UCSD-AML1 (cell line): Measurements from ENCODE around the gene CEP128.

Experiments used
- DNase-seq: peaks from one replicate; lab custom pipeline; 2025; ENCODE audit not compliant: unreplicated experiment; lab: John Stamatoyannopoulos, UW

CEP128 gene

DNA sequence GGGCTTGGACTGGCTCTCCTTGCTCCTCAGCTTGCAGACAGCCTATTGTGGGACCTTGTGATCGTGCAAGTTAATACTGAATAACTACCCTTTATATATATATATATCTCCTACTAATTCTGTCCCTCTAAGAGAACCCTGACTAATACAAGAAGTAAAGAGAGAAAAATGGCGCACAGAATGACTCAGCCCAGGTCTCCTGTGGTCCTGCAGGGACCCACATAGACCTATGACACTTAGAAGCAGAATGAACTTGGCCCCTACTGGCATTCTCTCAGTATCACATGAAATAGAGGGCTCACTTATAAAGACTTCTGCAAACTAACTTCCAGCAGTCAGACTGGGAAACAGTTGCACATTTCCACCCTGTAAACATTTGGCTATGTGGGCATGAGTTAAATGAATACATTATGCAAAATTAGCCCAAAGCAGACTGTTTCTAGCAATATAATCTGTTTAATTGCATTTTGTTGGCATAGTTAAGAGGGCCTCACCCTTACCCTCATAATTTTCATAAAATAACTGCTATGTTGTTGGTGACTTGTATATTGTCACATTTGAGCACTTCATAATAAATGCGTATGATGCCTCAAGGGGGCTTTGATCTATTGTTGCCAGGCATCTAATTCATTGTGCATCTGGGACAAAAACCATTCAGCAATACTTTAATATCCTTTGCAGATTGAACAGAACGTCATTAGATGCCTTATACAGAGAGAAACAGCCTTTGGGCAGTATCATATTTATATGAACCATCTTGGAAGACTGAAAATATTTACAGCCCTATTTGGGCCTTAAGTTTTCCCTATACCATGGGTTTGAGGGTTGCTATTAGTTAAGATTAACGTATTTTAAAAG is 380.5 kb downstream of the CEP128 start:
- DNase-seq, result no peak

DNA sequence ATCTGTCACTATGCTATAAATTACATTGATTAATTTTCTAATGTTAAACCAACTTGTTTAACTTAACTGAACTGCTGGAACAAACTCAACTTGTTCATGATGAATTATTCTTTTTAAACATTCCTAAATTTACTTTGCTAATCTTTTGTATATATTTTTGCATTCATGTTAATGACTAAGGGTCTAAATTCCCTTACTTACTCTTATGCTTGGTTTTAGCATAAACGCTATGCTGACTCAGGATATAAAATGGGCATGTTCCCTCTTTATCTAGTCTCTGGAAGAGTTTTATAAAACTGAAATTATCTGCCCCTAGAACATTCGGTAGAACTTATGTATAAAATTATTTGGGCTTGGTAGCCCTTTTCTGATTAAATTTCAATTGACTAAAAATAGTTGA is 387.4 kb downstream of the CEP128 start:
- no peak for DNase-seq

DNA sequence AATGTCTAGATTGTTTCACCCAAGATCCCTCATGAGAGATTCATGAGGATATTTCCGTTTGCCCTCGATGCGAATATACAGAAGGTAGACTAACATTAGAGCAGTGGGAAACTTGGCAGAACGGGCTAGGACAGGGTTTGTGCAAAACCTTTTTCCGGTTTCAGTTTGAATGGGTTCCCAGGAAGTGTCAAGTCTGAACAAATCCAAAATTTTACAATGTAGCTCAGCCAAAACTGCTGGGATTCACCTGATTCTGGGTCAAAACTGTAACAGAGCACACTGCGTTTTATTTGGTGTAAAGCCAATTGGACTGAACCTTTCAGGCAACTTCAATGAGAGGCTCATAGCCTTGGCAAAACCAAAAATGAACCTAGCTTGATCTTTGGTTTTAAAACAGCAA is 392.4 kb downstream of the CEP128 start:
- DNase-seq, result no peak

DNA sequence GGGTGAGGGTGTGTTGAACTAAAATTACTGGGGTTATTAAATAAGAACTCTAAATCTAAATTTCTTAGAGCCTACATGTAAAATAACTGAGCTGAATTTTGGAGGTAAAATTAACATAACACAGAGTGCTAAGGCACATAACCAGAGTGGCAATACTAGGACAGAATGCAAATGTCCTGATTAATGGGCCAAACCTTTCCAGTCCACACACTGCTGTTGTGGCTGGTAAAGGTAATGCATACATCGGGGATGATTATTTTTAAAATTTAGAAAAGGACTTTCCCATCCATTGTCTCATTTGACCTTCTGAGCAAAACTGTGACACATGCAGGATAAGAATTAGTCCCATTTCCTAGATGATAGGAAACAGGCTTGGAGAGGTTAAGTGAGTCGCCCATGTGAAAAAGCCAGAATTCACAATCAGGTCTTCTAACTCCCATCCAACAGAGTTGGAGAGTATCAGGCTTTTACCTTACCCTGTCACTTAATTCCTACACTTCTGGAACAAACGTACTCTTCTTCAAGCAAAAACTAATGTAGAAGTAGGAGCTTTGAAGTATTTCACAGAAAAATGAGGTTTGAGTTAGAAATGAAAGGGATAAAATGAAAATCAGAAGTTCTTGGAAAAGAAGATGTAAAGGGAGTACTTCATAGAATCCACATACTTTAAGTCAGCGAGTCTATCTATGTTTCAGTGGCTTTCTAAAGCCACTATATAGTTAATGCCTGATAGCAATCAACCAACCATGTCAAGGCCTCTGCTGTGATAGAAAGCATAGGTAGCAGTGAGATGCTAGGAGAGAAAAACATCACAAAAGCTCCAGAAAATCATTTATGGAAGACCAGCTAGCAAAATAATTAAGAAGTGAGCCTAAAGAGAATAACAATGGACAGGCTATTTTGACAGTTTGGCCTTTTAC is 395.3 kb downstream of the CEP128 start:
- DNase-seq, result no peak

DNA sequence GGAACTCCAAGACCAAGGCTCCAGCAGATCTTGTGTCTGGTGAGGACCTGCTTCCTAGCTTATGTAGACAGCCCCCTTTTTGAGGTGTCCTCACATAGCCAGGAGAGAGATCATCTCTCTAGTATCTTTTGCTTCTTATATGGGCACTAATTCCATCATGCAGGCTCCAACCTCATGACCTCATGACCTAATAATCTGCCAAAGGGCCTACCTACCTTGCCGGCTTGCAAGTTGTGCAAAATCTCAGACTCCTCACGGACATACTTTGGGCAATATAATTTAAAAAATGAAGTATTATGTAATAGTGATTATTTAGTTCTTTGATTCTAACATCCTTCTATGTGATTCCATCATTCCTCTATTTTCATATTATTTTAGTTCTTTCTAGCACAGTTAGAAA is 397.2 kb downstream of the CEP128 start:
- DNase-seq, result no peak

DNA sequence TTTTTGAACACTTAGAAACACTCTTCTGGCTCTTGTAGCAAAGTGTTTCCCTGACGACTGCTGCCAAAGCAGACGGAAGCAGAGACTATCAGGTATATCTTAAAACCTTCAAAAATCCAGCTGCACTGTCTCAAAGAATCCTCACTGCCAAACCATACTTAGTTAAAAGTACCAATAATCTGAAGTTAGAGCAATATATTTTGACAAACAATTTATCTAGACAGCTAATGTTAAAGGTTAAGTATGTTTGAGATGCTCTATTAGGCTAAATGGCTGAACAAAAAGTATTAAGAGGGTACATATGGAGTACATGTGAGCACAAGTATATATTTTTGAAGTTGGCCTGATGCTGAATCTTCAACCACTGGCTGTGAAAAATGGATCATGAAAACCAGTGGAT is 398.3 kb downstream of the CEP128 start:
- DNase-seq, result no peak

DNA sequence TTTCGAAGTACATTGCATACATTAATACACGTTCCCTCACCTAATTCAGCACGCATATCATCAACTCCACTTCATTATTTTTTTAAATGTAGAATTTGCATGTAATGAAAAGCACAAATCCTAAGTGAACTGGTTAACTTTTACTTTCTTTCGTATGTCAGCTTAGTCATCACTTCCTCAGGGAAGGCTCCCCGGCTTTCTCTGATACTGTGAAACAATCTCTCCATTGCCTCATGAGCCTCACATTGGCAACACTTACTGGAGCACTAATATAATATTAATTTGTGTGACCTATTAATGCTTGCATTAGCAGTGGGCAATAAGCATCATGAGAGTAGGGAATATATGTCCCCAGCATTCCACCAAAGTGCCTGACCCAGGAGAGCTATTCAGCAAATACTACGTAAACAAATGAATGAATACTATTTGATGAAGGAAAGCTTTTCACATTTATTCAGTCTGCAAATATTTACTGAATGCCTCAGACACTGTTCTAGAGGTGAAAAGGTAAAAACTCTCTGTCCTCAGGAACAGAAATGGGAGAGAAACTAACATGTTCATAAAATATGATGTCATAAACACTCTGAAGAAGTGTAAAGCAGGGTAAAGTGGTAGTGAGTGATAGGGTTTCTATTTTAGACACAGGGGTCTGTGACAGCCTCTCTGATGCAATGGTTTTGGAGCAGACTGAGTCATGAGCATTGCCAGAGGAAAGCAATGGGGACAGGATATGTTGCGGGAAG is 402.7 kb downstream of the CEP128 start:
- no peak for DNase-seq

DNA sequence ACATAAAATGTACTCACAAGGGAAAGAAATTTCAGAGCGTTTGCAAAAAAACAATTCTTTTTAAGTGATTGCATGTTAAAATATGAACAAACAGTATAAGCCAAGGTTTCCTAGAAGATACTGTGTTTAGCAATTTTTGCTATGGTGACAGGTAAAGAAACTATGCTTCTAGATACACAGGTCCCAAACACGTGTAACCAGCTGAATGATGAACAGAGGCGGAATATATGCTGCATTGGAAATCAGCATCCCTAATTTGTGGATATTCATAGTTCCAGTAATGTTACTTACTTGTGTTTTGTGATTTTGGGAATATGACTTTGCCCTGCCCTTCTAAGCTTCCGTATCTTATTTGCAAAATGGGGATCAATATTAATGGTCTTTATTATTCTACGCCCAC is 403.9 kb downstream of the CEP128 start:
- DNase-seq, result no peak

DNA sequence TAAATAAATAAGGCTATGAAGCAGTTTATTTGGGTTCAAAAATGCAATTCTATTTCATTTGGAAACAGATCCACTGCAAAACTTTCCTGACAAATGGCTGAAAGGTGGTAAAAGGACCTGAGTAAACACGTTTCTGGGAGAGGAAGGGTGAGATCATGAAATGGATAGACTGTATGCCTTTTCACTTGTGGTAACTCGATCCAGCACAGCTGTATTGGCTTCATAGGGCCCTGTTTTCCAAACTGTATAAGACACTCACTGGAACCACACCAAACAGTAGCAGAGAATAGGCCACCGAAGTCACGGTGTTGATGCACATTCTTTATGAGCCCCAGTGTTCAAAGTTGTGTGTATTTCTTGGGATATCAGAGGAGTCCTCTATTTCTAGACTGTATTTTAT is 405.1 kb downstream of the CEP128 start:
- DNase-seq, result no peak

DNA sequence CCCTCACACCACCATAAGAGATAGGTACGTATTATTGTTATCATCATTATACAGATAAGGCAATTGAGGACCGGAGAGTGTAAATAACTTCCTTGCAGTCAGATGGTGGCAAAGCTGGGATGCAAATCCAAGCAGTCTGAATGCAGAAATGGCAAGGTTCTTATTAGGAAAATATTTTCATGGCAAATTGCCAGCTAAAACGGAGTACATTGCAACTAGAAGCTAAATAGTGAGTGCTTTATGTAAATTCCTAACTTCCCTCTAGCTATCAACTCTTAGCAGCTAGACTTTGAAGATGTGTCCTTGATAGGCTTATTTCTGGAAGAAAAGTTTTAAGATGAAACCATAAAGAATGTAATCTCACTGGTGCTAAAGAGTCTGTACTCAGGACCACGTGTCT is 406.4 kb downstream of the CEP128 start:
- no peak for DNase-seq

DNA sequence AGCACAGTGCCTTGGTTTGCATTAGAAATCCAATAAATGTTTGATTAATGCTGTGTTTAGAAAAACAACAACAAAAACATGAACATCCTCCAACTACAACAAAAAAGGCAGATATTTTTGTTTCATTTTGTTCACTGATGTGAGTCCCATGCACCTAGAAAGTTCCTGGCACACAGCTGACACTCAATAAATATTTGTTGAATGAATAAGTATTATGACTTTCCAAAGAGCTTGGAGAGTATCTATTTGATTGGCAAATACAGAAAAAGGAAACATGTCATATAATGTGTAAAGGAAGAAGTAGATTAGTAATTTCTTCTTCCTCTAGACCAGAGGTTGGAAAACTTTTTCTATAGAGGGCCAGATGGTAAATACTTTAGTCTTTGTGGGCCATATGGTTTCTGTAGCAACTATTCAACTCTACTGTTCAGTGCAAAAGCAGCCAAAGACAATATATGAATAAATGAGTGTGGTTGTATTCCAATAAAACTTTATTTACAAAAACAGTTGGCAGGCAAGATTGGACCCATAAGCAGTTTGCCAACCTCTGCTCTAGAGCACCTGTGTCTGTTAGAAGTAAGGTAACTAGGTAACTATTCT is 417.9 kb downstream of the CEP128 start:
- DNase-seq, result no peak

DNA sequence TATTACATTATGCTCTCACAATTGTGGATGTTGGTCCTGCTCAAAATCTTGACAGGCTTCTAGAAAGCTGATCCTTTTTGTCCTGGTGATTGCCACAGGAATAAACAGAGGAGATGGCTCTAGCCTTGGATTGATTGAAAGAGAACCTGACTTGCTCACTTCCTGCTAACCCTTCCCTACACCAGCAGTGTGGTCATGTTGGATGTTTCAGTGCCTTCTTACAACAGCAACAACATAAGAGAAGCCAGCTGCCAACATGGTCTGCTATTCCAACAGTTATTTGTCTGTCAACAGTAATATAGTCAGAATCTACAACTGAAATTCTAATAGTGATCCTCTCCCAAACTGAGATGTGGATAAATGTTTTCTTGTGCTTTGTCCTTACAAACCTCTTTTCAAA is 418.6 kb downstream of the CEP128 start:
- no peak for DNase-seq

DNA sequence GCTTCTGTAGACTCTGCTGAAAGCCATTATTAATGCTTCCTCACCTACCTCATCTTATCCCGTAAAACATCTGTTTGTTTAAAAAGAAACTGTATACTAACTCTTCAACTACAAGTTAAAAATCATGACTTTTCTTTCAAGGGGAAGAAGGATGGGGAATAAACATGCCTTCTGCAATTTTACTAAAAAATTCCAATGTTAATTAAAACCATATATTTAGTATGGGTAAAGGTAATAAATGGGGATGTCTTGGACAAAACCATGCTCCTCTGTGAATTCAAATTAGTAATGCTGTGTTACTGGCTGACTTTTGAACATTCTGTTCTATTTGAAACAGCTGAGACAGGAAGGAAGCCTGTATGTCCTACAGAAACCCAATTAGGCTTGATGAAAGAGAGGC is 419.1 kb downstream of the CEP128 start:
- DNase-seq, result no peak

DNA sequence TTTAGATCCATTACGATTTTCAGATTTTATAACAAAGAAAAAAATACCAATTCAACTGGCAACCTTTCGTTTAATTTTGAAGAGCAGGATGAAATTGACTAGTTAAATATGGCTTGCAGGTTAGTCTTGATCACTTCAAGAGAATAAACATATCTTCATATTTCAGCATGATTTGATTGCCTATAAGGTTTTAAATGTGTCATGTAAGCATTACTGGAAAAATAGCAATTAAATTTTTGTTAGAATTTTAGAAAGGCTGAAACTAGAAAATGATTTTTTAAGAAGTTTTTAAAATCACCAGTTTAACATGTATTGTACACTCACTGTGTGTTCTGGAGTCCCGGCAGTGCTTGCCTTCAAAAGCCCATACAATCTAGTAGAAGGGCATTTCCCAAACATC is 420.1 kb downstream of the CEP128 start:
- DNase-seq, result no peak

DNA sequence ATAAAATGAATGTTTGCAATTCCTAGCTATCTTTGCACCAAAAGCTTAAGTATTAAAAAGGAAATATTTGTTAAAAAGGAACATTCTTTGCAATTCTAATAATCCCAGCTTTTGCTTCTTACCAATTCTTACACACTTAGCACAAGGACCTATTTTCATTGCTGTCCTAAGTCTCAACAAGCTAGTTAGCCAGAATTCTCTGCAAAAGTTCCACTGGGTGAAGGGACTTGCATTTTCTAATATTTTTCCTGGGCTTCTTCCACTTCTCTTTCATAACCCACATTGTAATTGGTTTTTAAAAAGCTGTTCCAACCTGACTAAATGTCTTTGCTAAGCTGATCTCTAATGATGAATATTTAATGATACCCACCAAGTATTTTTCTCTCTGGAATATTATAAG is 422.5 kb downstream of the CEP128 start:
- DNase-seq, result no peak

DNA sequence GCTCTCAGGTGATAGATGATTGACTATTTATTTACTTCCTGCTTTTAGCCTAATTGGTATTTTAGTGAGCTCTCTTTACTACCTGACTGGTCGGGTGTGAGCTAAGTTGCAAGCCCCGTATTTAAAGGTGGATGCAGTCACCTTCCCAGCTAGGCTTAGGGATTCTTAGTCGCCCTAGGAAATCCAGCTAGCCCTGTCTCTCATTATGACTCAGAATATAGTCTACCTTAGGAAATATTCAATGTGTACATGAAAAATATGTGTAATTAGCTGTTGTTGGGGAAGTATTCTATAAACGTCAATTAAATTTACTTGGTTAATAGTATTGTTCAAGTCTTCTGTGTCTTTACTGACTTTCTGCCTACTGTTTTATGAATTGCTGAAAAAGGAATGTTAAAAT is 423.4 kb downstream of the CEP128 start:
- no peak for DNase-seq

DNA sequence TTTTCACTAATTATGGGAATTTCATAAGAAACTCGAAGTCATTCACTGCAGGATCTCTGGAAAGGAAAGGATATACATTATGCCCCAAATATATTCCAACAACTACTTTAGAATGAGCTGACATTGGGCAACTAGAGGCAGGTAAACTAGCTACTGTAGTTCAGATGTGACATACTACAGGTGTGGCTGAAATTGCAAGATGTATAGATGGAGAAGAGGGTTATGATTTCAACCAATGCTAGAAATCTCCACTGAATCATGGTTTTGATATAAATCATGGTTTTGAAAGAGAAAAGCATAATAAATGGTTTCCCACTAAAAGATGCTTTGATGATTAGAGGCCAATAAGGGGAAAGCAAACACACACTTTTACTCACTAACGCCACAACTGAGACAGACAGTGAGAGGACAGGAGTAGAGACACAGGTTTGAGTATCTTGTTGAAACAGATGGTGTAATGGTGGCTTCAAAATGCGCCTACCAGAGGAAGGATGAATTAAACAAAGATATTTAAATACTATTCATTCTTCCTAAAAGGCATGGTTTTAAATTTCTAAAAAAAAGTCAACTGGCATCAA is 434.2 kb downstream of the CEP128 start:
- no peak for DNase-seq

DNA sequence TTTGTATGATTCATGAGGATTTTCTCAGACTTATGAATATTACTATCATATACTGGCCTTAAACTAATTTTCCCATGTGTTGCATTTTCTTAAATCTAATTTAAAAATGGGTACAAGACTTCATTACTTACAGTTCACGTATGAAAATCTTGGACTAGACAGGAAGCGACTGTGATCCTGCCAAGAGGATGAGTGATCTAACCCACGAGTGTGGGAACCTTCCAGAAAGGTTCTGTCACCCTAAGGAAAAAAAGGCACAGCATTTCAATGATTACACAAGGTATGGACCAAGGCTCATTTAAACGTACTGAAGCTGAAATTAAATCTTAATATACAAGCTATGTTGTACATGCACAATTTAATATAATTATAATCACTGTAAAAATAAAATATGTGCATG is 436.8 kb downstream of the CEP128 start:
- DNase-seq, result no peak

DNA sequence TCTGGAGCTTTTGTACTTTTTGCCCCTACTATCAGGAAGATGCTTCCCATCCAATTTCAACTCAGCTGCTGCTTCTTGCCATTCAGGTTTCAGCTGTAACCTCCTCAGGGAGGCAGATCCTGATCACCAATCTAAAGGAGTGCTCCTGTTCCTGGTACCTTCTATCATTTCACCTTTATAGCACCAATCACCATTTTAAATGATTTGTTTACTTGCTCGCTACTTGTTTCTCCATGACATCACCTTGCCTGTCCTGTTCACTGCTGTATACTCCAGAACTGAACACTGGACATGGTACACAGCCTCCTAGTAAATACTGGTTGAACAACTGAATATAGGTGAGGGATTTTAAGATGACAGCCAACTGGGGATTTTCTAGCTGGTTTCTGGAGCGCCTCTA is 443.0 kb downstream of the CEP128 start:
- no peak for DNase-seq

DNA sequence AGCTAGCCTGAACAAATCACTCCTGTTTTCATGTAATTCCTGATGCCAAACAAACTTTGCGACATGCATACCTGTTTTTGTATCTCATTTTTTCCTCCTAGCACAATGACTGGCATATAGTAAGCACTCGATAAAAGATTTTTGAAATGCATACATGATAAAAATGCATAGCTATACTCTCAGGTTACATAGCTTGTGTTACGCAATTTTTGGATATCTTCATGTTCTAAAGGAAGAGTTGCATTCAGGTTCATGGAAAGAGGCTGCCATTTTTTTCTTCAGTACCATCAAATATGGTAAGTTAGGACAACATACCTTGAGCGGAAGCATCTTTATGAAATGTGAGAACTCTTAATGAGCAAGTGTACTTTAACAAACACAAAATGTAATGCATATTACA is 445.4 kb downstream of the CEP128 start:
- DNase-seq, result no peak

DNA sequence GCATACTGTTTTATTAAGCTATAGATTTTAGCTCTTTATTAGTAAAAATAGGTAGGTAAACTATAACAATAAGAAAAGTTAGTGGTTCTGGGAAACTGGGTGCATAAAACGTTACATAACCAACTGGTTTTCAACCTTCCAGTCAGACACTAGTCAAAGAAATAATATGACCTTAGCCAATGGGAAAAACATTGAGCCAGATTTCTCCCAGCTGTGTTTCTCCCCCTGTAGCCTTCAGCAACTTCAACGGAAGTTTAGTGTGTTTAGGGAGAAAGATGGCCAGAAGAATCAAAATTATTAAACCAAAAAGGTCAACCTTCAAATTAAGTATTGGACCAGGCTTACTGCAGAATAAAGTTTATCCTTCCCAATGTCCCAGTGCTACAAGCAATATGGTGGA is 446.8 kb downstream of the CEP128 start:
- no peak for DNase-seq
